A549 treated with GW870086 at 1 μM for 4 hours (cell line): Measurements from ENCODE around the gene WDR83. TPM values are rescaled to one million over a fixed set of nuclear protein-coding genes. Genes with fewer than 3 reads are reported as not detected.

ENCODE experiments used
- total RNA-seq: library from RNA; stranded (reverse); fragments of 200-300 nt; extraction: Qiagen RNA extraction; gene quantifications from 5 replicates; pipeline ENCODE4 v1.2.3, GENCODE V29; 2022; ENCODE audit warnings: low read depth

The WDR83 gene, protein sequence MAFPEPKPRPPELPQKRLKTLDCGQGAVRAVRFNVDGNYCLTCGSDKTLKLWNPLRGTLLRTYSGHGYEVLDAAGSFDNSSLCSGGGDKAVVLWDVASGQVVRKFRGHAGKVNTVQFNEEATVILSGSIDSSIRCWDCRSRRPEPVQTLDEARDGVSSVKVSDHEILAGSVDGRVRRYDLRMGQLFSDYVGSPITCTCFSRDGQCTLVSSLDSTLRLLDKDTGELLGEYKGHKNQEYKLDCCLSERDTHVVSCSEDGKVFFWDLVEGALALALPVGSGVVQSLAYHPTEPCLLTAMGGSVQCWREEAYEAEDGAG
- total RNA-seq, result 8.1 to 11.1 TPM (median 10.0 TPM) in 5 replicates

DNA sequence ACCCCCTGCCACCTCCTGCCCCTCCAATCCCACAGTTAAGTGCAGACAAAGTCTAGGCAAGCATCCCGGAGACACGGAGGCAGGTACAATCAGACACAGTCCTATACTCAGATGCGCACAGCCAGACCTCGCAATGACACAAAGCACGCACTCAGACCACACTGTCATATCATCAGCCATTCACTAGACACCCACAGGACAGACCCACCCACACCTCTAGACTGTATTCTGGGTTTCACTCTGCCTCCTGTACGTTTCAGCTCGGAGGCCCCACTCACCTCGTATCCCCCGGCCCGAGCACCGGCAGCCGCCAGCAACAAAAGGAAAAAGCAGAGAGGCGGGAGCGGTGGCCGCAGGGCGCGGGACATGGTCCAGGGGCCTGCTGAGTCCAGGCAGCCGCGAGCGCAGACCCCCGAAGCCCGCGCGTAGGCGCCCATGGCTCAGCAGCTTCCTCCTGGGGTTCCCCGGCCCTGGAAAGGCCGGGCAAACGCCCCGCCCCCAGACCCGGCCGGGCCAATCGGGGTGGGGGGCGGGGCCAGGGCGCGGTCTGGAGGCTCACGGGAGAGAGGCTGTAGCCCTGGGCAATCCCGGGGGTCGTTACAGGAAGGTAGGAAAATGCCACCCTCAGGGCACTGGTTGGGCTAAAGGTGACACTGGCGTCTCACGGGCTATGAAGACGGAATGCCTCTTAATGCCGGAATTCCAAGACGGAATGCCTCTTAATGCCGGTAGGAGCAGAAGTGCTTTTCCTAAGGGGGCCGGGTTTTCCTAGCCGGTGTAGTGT, at the start of gene WDR83, which contains the start of gene MAN2B1:
Gene WDR83 (plus strand): TSS at position 543 of the 784 bp plus-strand sequence. CDS start 2,984 bp downstream, outside the sequence.
Gene MAN2B1 (minus strand): TSS at position 478 of the 784 bp plus-strand sequence. CDS start 41 bp downstream, at position 437.

DNA sequence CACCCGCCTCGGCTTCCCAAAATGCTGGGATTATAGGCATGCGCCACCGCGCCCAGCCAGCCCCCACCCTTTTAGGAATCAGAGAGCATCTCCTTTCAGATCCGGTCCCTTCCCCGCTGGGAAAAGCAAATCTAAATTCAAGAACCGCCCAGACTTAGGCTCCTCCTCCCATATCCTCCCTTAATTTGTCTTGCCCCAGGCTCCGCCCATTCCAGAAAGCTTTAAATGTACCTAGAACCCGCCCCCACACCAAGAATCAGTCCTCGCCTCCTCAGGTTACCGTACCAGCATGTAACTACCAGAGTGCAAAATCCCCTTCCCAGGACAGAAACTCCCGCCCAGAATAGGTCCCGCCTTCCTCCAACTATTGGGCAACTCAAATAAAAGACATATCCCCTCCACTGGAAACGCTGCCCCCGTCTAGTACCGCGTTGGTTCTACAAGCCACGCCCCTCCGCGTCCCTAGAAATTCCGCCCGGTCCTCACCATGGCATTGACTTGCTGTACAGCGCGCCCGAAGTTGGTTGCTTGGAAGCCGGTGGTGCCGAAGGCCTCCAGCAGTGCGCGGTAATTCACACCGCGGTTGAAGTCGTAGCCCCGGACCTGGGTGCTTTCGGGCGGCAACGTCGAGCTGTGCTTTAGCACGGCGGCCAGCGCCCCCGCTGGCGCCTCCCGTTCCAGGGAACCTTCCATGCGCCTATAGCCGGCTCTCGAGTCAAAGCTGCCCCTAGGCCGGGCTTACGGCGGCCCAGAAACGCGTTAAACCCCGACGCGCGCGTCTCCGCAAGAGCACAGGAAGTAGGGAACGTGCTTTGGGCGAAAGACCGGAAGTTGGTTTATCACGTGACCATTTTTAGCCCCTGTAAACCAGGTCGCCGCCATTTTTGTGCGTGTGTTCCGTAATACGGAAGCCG, 14.7 kb downstream of the WDR83 start, which contains the start of gene DHPS:
Gene DHPS (minus strand): TSS at position 807 of the 914 bp plus-strand sequence. CDS start 114 bp downstream, at position 693.

DNA sequence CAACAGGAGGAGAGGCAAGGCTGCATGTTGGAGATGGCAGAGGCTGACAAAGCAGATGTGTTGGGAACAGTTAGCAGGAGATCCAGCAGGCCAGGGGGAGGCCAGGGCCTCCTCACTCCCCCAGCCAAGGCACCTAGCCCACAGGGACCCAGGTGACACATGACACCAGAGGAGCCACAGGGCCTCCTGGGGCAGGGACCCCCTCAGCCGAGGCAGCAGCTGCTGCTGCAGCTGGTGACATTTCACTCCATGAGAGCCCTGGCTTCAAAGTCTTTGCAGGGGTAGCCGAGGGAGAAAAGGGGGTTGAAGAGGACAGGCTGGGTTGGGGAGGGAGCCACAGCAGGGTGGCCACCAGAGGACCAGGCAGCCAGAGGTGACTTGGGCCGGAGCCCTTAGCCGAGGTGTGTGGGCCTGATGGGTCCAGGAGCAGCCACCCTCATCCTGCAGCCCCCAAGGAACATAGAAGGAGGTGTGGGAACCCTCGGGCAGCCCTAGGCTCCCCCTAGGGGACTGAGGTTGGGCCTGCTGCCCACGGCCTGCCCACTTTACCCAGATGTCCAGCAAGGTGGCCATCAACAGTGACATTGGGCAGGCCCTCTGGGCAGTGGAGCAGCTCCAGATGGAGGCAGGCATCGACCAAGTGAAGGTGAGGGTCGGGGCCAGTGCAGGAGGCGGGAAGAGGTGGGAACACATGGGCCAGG, 21.0 kb downstream of the WDR83 start, which contains the start of gene GNG14:
Gene GNG14 (plus strand): TSS at position 503 of the 701 bp plus-strand sequence. CDS start 51 bp downstream, at position 554.

DNA sequence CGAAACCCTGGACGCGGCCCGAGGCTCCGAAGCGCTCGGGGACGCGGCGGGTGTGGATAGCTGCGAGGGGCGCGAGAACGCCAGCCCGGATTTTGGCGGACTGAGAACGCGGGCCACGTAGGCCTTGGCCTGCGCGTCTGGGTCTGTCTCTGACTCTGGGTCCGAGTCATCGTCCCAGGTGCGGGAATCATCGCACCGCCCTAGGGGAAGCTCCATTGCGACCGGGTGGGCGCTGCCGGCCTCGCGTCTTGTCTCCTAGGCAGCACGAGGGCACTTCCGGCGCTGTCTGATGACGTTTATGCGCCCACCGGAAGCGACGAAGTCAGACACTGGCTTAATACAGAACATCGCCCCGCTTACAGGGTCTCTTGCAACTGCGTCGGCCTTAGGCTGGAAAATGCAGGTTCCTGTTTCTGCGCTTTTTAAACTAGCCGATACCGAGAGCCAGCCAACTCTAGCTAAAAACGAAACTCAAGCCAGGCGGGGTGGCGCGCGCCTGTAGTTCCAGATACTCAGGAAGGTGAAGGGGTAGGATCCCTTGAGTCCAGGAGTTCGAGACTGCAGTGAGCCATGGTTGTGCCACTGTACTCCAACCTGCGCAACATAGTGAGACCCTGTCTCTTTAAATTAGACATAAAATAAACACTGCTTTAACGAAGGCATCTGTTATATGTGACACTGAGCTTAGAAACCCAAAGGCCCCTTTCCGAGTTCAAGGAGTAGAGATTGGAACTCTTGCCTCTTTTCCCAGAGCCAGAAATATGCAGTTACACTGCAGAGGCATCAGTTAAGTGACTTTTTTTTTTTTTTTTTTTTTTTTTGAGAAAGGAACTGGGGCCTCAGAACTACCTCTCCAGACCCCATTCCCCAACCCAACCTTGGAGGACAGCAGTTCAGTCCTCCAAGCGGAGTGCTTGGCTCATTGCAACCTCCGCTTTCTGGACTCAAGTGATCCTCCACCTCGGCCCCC, 30.0 kb downstream of the WDR83 start, which contains the start of gene FBXW9:
Gene FBXW9 (minus strand): TSS at position 266 of the 970 bp plus-strand sequence. CDS start 50 bp downstream, at position 216.

DNA sequence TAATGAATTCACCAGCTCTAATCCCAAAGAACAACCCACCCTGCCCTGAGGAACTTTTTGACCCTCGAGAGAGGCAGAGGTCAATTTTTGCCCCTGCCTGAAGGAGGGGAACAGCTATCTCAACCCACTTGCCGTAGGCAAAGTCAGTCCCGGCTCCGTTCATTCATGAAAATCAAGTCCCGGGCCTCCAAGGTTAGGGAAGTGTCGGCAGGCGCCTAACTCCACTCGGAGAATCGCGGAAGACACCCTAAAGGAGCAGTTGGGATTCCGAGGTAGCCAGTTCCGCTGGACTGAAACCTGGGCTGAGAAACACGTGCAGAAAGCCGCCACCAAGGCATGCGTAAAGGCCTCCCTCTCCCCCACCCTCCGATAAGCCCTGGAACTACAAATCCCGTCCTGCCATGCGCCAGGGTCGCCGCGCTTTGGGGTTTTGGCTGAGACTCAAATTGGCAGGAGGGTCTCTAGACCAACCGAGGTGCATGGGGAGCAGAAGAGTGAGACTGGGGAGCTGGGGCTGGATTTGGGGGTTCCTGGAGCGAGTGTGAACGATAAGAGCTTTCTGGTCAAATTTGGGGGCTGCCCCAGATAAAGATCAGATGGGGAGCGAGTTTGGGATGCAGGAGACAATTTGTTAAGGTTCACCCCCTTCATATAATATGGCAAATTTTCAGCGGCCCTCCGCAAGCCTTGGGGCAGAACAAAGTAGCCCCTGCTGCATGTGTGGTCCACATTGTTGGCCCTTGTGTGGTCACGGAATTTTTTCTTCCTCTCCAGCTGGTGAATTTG, 57.2 kb downstream of the WDR83 start, which contains the start of gene TNPO2:
Gene TNPO2 (minus strand): TSS at position 292 of the 786 bp plus-strand sequence. CDS start 2,955 bp downstream, outside the sequence.

Other genes with a start within 250 kb of the WDR83 start
- 0.91 to 1.3 TPM (median 1.0 TPM) in 5 replicates for gene ZNF443, start 225.8 kb upstream of the WDR83 start, total RNA-seq
- gene ZNF709, start 182.0 kb upstream of the WDR83 start, total RNA-seq, result 0.40 TPM in 1 of 5 replicates, not detected in the others
- 1.1 to 2.9 TPM (median 2.0 TPM) in 5 replicates for gene ZNF564, start 115.3 kb upstream of the WDR83 start, total RNA-seq
- gene ZNF490, start 56.0 kb upstream of the WDR83 start, total RNA-seq, result 0.62 to 1.3 TPM (median 0.79 TPM) in 4 of 5 replicates, not detected in the other
- 3.3 to 6.1 TPM (median 5.5 TPM) in 5 replicates for gene ZNF791, start 55.9 kb upstream of the WDR83 start, total RNA-seq
- gene MAN2B1, start 65 bp upstream of the WDR83 start, total RNA-seq, result 16.3 to 23.1 TPM (median 20.7 TPM) in 5 replicates
- gene DHPS, start 15.1 kb downstream of the WDR83 start, total RNA-seq, result 41.0 to 49.8 TPM (median 46.5 TPM) in 5 replicates
- gene GNG14, start 21.2 kb downstream of the WDR83 start, total RNA-seq, result not detected in 5 replicates
- 9.5 to 13.2 TPM (median 12.2 TPM) in 5 replicates for gene FBXW9, start 29.8 kb downstream of the WDR83 start, total RNA-seq
- 25.3 to 34.1 TPM (median 31.2 TPM) in 5 replicates for gene TNPO2, start 57.1 kb downstream of the WDR83 start, total RNA-seq
- gene TRIR, start 67.9 kb downstream of the WDR83 start, total RNA-seq, result 169 to 203 TPM (median 185 TPM) in 5 replicates
- 69.5 to 100 TPM (median 92.3 TPM) in 5 replicates for gene GET3, start 70.7 kb downstream of the WDR83 start, total RNA-seq
- 0.10 to 0.26 TPM (median 0.22 TPM) in 5 replicates for gene BEST2, start 85.0 kb downstream of the WDR83 start, total RNA-seq
- 9.9 to 11.6 TPM (median 10.9 TPM) in 5 replicates for gene HOOK2, start 108.7 kb downstream of the WDR83 start, total RNA-seq
- 121 to 193 TPM (median 166 TPM) in 5 replicates for gene JUNB, start 124.7 kb downstream of the WDR83 start, total RNA-seq
- gene PRDX2, start 135.0 kb downstream of the WDR83 start, total RNA-seq, result 0.40 to 1.1 TPM (median 0.49 TPM) in 5 replicates
- gene THSD8, start 135.3 kb downstream of the WDR83 start, total RNA-seq, result 7.3 to 16.4 TPM (median 14.3 TPM) in 4 of 5 replicates, not detected in the other
- gene RNASEH2A, start 139.8 kb downstream of the WDR83 start, total RNA-seq, result 34.0 to 49.5 TPM (median 45.5 TPM) in 5 replicates
- gene RTBDN, start 167.8 kb downstream of the WDR83 start, total RNA-seq, result 0.15 to 0.56 TPM (median 0.38 TPM) in 4 of 5 replicates, not detected in the other
- 0.89 to 3.0 TPM (median 2.4 TPM) in 5 replicates for gene MAST1, start 171.7 kb downstream of the WDR83 start, total RNA-seq
- 24.2 to 32.6 TPM (median 30.6 TPM) in 5 replicates for gene DNASE2, start 214.6 kb downstream of the WDR83 start, total RNA-seq
- not detected in 5 replicates for gene KLF1, start 220.4 kb downstream of the WDR83 start, total RNA-seq
- 8.2 to 10.8 TPM (median 8.9 TPM) in 5 replicates for gene GCDH, start 224.4 kb downstream of the WDR83 start, total RNA-seq